Measurements from ENCODE around the gene HSD17B10. TPM values are rescaled to one million over a fixed set of nuclear protein-coding genes. Genes with fewer than 3 reads are reported as not detected.
A peak's percentile ranks its signal among the peaks of the same experiment; 100 is the strongest.
"Not testable (repeated sequence)": the region's sequence is repeated elsewhere in the genome, so short reads cannot be mapped to it uniquely, and the experiment has no call there.

Gene HSD17B10
- polyA plus RNA-seq = 100 to 1,000 TPM in 1 of 2 donors, 10 to 100 TPM in 1; 55.6 to 151 TPM

DNA sequence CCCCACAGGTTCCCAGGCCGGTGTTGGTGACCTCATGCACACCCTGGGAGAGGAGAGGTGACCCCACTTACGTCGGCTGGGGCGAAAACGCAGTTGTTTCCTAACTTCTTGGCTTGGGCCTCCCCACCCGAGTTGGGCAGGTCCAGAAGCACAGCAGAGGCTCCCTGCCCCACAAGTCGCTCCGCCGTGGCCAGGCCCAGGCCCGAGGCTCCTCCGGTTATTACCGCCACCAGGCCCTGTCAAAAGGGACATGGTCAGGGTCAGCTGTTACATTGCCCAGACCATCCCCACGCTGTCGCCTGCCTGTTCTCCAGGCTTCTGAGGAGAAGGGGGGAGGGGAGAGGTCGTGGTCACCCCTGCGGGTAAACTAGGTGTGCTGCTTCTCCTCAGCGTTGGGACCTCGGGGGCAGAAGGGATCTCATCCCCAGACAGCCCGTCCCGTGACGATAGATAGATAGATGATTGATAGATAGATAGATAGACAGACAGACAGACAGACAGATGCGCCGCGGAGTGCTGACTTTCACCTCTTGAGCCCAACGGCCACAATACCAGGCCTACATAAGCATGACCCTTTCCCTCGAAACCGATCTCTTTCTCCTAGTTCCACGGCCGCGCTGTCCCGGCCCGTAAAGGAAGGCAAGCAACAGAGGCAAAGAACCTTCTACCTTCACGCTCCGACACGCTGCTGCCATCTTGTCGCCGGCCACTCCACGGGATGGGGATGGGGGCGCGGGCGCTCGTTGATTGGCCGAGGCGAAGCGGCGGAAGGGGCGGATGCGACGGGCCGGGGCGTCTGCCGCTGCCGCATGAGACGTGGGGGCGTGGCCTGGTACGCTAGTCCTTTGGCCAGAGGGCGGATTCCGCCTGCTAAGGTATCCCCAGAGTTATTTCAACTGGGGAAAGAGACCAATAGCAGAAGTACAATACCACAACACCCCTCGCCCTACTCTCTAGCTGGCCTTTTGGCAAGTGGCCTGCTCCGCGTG lies at the start of gene HSD17B10:
Gene HSD17B10 (minus strand): TSS at position 720 of the 989 bp plus-strand sequence. CDS start 25 bp downstream, at position 695.
- H3K4me1 ChIP-seq (ENCODE audit: control insufficient read depth in 2 of 2, insufficient read depth in 2 of 2, low read length in 1 of 2) = no peaks in the 10 kb centered on the region
- no peaks in the 10 kb centered on the region for H3K27me3 ChIP-seq (ENCODE audit: control insufficient read depth in 1 of 2, insufficient read depth in 2 of 2, low read length in 2 of 2)
- 4 to 23% methylated on average over 57 to 61 of the region's 61 CpGs for WGBS, 2 donors
- peaks cover 3 to 9% of the 10 kb centered on the region in 2 donors for H3K36me3 ChIP-seq (ENCODE audit: control insufficient read depth in 2 of 2, insufficient read depth in 2 of 2, low read length in 1 of 2)
- no peaks in the 10 kb centered on the region for H3K9me3 ChIP-seq (ENCODE audit: control insufficient read depth in 2 of 2, insufficient read depth in 1 of 2, low read depth in 1 of 2, low read length in 1 of 2)
- H3K4me3 ChIP-seq (ENCODE audit: low read depth in 1 of 2, low read length in 2 of 2) = peak within 1 kb of the TSS; percentile 61 to 79
- peak within 1 kb of the TSS; percentile 73 to 82 for H3K27ac ChIP-seq (ENCODE audit: low read depth in 2 of 2, low read length in 1 of 2)

DNA sequence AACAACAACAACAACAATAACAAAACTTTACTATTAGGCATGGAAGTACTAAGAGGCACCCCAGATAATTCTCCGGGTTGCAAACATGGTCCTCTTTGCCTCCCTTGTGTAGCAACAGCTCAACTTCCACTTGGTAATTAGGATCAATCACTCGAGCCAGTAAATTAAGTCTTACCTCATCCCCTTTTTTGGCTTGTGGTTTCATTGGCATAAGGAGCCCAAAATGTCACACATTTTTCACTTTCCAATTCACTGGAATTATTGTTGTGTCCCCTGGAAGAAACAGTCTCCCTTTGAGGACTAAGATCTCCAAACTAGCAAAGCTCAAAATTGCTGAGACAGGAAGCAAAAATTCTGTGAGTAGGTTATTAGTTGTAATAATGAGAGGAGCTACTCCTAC lies 49.2 kb upstream of the HSD17B10 start:
- no peak overlapping the region for H3K4me3 ChIP-seq (ENCODE audit: low read depth in 1 of 2, low read length in 2 of 2)
- no peak overlapping the region for H3K27ac ChIP-seq (ENCODE audit: low read depth in 2 of 2, low read length in 1 of 2)
- H3K9me3 ChIP-seq (ENCODE audit: control insufficient read depth in 2 of 2, insufficient read depth in 1 of 2, low read depth in 1 of 2, low read length in 1 of 2) = no peaks in the 10 kb centered on the region
- 66 to 68% methylated on average over 2 of the region's 2 CpGs for WGBS, 2 donors
- no peaks in the 10 kb centered on the region for H3K27me3 ChIP-seq (ENCODE audit: control insufficient read depth in 1 of 2, insufficient read depth in 2 of 2, low read length in 2 of 2)
- no peaks in the 10 kb centered on the region for H3K4me1 ChIP-seq (ENCODE audit: control insufficient read depth in 2 of 2, insufficient read depth in 2 of 2, low read length in 1 of 2)
- H3K36me3 ChIP-seq (ENCODE audit: control insufficient read depth in 2 of 2, insufficient read depth in 2 of 2, low read length in 1 of 2) = no peaks in the 10 kb centered on the region

DNA sequence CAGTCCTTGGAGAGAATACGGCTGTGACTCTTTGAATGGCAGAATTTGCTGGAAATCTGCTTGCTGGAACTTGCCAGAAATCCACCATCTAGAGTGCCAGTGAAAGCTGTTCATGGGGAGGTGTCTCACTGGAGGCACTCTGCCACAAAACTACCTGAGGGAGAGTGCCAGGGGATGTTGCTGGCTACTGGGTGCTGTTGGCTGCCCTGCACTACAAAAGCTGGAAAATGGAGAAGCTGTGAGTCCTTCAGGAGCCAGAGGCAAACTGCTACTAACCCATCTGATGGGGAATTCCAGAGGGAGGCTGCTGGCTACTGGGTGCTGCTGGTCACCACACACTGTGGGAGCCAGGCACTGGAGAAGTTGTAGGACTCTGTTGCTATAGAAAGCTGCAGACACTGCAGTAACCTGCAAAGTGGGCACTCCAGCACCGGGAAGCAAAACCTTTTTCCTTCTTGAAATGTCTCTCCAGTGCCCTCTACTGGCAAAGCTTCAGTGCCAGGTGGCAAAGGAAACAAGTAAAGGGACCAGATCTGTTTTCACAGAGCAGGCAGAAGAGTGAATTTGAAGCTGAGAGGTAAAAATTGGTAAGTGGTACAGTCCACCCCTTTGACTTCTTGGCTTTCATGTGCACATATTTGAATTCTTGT lies 47.8 kb upstream of the HSD17B10 start:
- Histone ChIP-seq H3K27me3 (ENCODE audit: control insufficient read depth in 1 of 2, insufficient read depth in 2 of 2, low read length in 2 of 2) (no peaks in the 10 kb centered on the region), H3K9me3 (ENCODE audit: control insufficient read depth in 2 of 2, insufficient read depth in 1 of 2, low read depth in 1 of 2, low read length in 1 of 2) (no peaks in the 10 kb centered on the region), H3K4me3 (ENCODE audit: low read depth in 1 of 2, low read length in 2 of 2) (no peak overlapping the region), H3K36me3 (ENCODE audit: control insufficient read depth in 2 of 2, insufficient read depth in 2 of 2, low read length in 1 of 2) (no peaks in the 10 kb centered on the region), H3K27ac (ENCODE audit: low read depth in 2 of 2, low read length in 1 of 2) (no peak overlapping the region), H3K4me1 (ENCODE audit: control insufficient read depth in 2 of 2, insufficient read depth in 2 of 2, low read length in 1 of 2) (no peaks in the 10 kb centered on the region)
- 27 to 31% methylated on average over 2 of the region's 2 CpGs for WGBS, 2 donors

DNA sequence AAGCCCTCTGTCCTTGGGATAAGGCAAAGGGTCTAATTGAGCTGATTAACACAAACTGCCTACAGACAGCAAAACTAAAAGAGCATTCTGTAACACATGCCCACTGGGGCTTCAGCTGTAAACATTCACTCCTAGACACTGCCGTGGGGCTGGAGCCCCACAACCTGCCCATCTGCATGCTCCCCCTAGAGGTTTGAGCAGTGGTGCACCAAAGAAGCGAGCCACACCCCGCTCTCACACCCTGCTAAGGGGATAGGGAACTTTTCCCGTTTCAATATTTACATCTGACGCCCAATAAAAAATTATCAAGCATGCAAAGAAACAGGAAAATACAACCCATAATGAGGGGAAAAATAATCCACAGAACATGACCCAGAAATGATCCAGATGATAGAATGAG lies 46.9 kb upstream of the HSD17B10 start:
- H3K4me1 ChIP-seq (ENCODE audit: control insufficient read depth in 2 of 2, insufficient read depth in 2 of 2, low read length in 1 of 2) = no peaks in the 10 kb centered on the region
- H3K36me3 ChIP-seq (ENCODE audit: control insufficient read depth in 2 of 2, insufficient read depth in 2 of 2, low read length in 1 of 2) = no peaks in the 10 kb centered on the region
- H3K9me3 ChIP-seq (ENCODE audit: control insufficient read depth in 2 of 2, insufficient read depth in 1 of 2, low read depth in 1 of 2, low read length in 1 of 2) = no peaks in the 10 kb centered on the region
- H3K4me3 ChIP-seq (ENCODE audit: low read depth in 1 of 2, low read length in 2 of 2) = no peak overlapping the region
- 27 to 33% methylated on average over 5 of the region's 5 CpGs for WGBS, 2 donors
- H3K27ac ChIP-seq (ENCODE audit: low read depth in 2 of 2, low read length in 1 of 2) = no peak overlapping the region
- H3K27me3 ChIP-seq (ENCODE audit: control insufficient read depth in 1 of 2, insufficient read depth in 2 of 2, low read length in 2 of 2) = no peaks in the 10 kb centered on the region

DNA sequence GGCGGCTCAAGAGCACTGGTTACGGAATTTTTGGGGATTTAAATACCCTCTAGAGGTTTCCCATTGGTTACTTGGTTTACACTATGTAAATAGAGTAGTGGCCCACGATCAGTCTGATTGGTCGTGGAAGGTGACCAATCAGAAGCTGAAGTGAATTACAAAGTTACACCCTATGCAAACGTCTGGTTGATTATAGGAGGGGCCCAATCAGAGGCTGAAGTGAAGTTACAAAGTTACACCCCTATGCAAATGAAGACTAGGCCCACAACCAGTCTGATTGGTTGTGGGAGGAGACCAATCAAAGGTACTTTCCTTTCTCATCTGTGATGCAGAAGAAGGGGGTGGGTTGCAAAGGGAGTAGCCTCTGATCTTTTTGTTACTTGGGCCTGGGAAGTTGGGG lies 45.1 kb upstream of the HSD17B10 start:
- Histone ChIP-seq H3K27ac (ENCODE audit: low read depth in 2 of 2, low read length in 1 of 2) (no peak overlapping the region), H3K9me3 (ENCODE audit: control insufficient read depth in 2 of 2, insufficient read depth in 1 of 2, low read depth in 1 of 2, low read length in 1 of 2) (no peaks in the 10 kb centered on the region), H3K4me3 (ENCODE audit: low read depth in 1 of 2, low read length in 2 of 2) (no peak overlapping the region), H3K27me3 (ENCODE audit: control insufficient read depth in 1 of 2, insufficient read depth in 2 of 2, low read length in 2 of 2) (no peaks in the 10 kb centered on the region), H3K4me1 (ENCODE audit: control insufficient read depth in 2 of 2, insufficient read depth in 2 of 2, low read length in 1 of 2) (no peaks in the 10 kb centered on the region), H3K36me3 (ENCODE audit: control insufficient read depth in 2 of 2, insufficient read depth in 2 of 2, low read length in 1 of 2) (no peaks in the 10 kb centered on the region)
- WGBS, 2 donors = 74 to 81% methylated on average over 5 of the region's 5 CpGs

DNA sequence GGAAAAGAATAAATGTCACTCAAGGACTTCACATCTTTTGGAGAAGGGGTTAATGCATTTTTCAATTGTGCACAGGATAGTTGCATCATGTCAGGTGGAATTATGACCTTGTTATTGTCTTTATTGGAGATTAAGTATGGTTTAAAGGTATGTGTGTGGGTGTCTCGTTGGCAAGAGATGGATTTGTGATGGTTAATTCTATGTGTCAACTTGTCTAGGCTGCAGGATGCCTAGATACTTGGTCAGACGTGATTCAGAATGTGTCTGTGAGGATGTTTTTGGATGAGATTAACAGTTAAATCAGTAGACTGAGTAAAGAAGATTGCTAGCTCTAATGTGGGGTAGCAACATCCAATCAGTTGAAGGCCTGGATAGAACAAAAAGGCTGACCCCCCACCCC lies 42.2 kb upstream of the HSD17B10 start:
- Histone ChIP-seq H3K27ac (ENCODE audit: low read depth in 2 of 2, low read length in 1 of 2) (no peak overlapping the region), H3K27me3 (ENCODE audit: control insufficient read depth in 1 of 2, insufficient read depth in 2 of 2, low read length in 2 of 2) (no peaks in the 10 kb centered on the region), H3K9me3 (ENCODE audit: control insufficient read depth in 2 of 2, insufficient read depth in 1 of 2, low read depth in 1 of 2, low read length in 1 of 2) (no peaks in the 10 kb centered on the region), H3K4me3 (ENCODE audit: low read depth in 1 of 2, low read length in 2 of 2) (no peak overlapping the region), H3K4me1 (ENCODE audit: control insufficient read depth in 2 of 2, insufficient read depth in 2 of 2, low read length in 1 of 2) (no peaks in the 10 kb centered on the region), H3K36me3 (ENCODE audit: control insufficient read depth in 2 of 2, insufficient read depth in 2 of 2, low read length in 1 of 2) (no peaks in the 10 kb centered on the region)
- WGBS, 2 donors = 26 to 27% methylated on average over 2 of the region's 2 CpGs

DNA sequence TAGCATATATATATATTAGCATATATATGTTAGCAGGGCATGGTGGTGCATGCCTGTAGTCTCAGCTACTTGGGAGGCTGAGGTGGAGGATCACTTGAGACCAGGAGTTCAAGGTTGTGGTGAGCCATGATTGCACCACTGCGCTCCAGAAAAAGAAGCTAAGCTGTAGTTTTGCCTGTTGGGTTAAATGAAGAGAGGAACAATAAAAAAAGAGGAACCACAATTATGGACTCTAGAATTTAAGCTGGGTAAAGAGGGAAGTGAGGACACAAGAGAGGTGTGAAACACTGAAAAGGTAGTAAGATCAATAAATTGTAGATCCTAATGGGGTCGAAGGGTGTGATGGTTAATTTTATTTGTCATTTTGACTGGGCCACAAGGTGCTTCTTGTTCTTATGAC lies 40.5 kb upstream of the HSD17B10 start:
- H3K27ac ChIP-seq (ENCODE audit: low read depth in 2 of 2, low read length in 1 of 2) = no peak overlapping the region
- H3K4me1 ChIP-seq (ENCODE audit: control insufficient read depth in 2 of 2, insufficient read depth in 2 of 2, low read length in 1 of 2) = no peaks in the 10 kb centered on the region
- no peaks in the 10 kb centered on the region for H3K27me3 ChIP-seq (ENCODE audit: control insufficient read depth in 1 of 2, insufficient read depth in 2 of 2, low read length in 2 of 2)
- 74 to 80% methylated on average over 2 of the region's 2 CpGs for WGBS, 2 donors
- H3K9me3 ChIP-seq (ENCODE audit: control insufficient read depth in 2 of 2, insufficient read depth in 1 of 2, low read depth in 1 of 2, low read length in 1 of 2) = no peaks in the 10 kb centered on the region
- no peaks in the 10 kb centered on the region for H3K36me3 ChIP-seq (ENCODE audit: control insufficient read depth in 2 of 2, insufficient read depth in 2 of 2, low read length in 1 of 2)
- no peak overlapping the region for H3K4me3 ChIP-seq (ENCODE audit: low read depth in 1 of 2, low read length in 2 of 2)

DNA sequence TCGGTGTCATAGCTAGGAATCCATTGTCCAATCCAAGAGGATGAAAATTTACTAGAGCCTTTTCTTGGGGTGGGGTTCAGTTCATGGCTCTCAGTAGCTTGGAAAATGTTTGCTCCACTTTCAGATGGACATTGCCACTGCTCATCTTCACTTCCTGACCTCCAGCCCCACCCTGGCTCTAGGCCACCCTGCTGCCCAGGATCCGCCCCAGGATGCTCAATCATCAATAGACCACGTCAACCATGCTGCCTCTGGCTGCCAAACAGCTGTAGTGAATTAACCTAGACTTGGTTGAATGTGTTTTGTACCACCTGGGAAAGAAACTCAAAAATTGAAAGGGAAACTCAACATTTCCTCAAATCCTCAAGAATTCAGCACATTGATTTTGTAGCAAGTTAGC lies 37.2 kb upstream of the HSD17B10 start:
- Histone ChIP-seq H3K4me3 (ENCODE audit: low read depth in 1 of 2, low read length in 2 of 2) (no peak overlapping the region), H3K4me1 (ENCODE audit: control insufficient read depth in 2 of 2, insufficient read depth in 2 of 2, low read length in 1 of 2) (no peaks in the 10 kb centered on the region), H3K9me3 (ENCODE audit: control insufficient read depth in 2 of 2, insufficient read depth in 1 of 2, low read depth in 1 of 2, low read length in 1 of 2) (no peaks in the 10 kb centered on the region), H3K27me3 (ENCODE audit: control insufficient read depth in 1 of 2, insufficient read depth in 2 of 2, low read length in 2 of 2) (no peaks in the 10 kb centered on the region), H3K27ac (ENCODE audit: low read depth in 2 of 2, low read length in 1 of 2) (no peak overlapping the region), H3K36me3 (ENCODE audit: control insufficient read depth in 2 of 2, insufficient read depth in 2 of 2, low read length in 1 of 2) (no peaks in the 10 kb centered on the region)
- WGBS, 2 donors = 69 to 74% methylated on average over 3 of the region's 3 CpGs

DNA sequence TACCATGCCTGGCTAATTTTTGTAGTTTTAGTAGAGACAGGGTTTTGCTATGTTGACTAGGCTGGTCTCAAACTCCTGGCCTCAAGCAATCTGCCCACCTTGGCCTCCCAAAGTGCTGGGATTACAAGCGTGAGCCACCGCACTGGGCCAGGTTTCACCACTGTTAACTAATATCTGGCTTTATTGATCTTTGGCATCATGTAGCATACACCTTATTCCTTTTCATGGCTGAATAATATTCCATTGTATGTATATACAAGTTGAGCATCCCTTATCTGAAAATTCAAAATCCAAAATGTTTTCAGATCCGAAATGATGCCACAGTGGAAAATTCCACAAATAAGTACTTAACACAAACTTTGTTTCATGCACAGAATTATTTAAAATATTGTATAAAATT lies 34.5 kb upstream of the HSD17B10 start:
- H3K9me3 ChIP-seq (ENCODE audit: control insufficient read depth in 2 of 2, insufficient read depth in 1 of 2, low read depth in 1 of 2, low read length in 1 of 2); H3K27me3 ChIP-seq (ENCODE audit: control insufficient read depth in 1 of 2, insufficient read depth in 2 of 2, low read length in 2 of 2): not testable (repeated sequence)
- WGBS, 2 donors = 87 to 97% methylated on average over 3 of the region's 3 CpGs

More for the DNA sequence above, 34.5 kb upstream of the HSD17B10 start:
- not testable (repeated sequence) for H3K4me1 ChIP-seq (ENCODE audit: control insufficient read depth in 2 of 2, insufficient read depth in 2 of 2, low read length in 1 of 2); H3K4me3 ChIP-seq (ENCODE audit: low read depth in 1 of 2, low read length in 2 of 2); H3K27ac ChIP-seq (ENCODE audit: low read depth in 2 of 2, low read length in 1 of 2); H3K36me3 ChIP-seq (ENCODE audit: control insufficient read depth in 2 of 2, insufficient read depth in 2 of 2, low read length in 1 of 2)
